Superior temporal gyrus (tissue), 1 donor: ENCODE measurements around the gene SPPL2B.
A peak's percentile ranks its signal among the peaks of the same experiment; 100 is the strongest.
"Not testable (repeated sequence)": the region's sequence is repeated elsewhere in the genome, so short reads cannot be mapped to it uniquely, and the experiment has no call there.

Source experiments
- DNase-seq: peaks from one replicate; pipeline ENCODE4 v3.0.0-alpha.2; 2016; ENCODE audit errors: extremely low spot score

The SPPL2B gene, protein sequence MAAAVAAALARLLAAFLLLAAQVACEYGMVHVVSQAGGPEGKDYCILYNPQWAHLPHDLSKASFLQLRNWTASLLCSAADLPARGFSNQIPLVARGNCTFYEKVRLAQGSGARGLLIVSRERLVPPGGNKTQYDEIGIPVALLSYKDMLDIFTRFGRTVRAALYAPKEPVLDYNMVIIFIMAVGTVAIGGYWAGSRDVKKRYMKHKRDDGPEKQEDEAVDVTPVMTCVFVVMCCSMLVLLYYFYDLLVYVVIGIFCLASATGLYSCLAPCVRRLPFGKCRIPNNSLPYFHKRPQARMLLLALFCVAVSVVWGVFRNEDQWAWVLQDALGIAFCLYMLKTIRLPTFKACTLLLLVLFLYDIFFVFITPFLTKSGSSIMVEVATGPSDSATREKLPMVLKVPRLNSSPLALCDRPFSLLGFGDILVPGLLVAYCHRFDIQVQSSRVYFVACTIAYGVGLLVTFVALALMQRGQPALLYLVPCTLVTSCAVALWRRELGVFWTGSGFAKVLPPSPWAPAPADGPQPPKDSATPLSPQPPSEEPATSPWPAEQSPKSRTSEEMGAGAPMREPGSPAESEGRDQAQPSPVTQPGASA

GRCh38 chr19:2328401-2329148, at the start of gene SPPL2B, which contains the start of gene LSM7:
SPPL2B (plus strand) TSS chr19:2328684; CDS start chr19:2328710, 26 bp downstream.
LSM7 (minus strand) TSS chr19:2328586; CDS start chr19:2328566, 20 bp downstream.
- DNase-seq, result peak; percentile 93

- no peak for DNase-seq
Measured at GRCh38 chr19:2280633-2281264, 47.7 kb upstream of the SPPL2B start.

DNA sequence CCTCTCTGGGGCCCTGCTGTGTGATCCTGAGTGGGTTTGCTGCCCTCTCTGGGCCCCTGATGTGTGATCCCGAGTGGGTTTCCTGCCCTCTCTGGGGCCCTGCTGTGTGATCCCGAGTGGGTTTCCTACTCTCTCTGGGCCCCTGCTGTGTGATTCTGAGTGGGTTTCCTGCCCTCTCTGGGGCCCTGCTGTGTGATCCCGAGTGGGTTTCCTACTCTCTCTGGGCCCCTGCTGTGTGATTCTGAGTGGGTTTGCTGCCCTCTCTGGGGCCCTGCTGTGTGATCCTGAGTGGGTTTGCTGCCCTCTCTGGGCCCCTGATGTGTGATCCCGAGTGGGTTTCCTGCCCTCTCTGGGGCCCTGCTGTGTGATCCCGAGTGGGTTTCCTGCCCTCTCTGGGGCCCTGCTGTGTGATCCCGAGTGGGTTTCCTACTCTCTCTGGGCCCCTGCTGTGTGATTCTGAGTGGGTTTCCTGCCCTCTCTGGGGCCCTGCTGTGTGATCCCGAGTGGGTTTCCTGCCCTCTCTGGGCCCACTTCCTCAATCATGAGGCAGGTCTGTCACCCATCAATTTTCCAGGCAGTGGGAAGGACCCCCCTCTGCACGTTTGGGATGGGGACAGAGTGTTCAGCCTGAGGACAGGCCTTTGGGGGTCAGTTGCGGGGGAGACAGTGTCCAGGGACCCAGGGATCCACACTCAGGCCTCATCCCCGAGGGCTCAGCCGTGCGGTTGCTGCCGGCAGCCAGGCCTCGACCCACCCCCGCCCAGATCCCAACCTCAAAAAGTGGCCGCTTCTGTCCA, 47.0 kb upstream of the SPPL2B start:
- DNase-seq, result not testable (repeated sequence)

GRCh38 chr19:2282062-2282861, 46.2 kb upstream of the SPPL2B start, which contains the start of gene PEAK3:
PEAK3 (minus strand) TSS chr19:2282175; CDS start chr19:2280931, 1,244 bp downstream.
- DNase-seq, result no peak

GRCh38 chr19:2282862-2283237, 45.6 kb upstream of the SPPL2B start:
- DNase-seq, result no peak

DNA sequence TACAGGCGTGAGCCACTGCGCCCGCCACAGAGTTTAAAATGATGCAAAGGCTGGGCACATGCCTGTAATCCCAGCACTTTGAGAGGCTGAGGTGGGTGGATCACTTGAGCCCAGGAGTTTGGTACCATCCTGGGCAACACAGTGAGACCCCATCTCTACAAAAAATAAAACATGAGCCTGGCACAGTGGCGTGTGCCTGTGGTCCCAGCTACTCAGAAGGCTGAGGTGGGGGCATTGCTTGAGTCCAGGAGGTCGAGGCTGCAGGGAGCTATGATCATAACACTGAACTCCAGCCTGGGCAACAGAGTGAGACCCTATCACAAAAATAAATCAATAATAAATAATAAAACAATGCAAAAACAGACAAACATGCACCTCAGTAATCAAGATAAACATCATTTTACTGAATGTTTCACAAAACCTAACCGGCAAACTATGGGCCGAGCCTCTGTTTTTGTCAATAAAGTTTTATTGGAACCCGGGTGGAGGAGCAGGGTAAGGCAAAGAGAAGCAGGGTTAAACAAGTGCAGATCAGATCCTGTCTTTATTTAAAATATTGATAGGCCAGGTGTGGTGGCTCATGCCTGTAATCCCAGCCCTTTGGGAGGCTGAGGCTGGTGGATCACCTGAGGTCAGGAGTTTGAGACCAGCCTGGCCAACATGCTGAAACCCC, 44.5 kb upstream of the SPPL2B start:
- no peak for DNase-seq

DNA sequence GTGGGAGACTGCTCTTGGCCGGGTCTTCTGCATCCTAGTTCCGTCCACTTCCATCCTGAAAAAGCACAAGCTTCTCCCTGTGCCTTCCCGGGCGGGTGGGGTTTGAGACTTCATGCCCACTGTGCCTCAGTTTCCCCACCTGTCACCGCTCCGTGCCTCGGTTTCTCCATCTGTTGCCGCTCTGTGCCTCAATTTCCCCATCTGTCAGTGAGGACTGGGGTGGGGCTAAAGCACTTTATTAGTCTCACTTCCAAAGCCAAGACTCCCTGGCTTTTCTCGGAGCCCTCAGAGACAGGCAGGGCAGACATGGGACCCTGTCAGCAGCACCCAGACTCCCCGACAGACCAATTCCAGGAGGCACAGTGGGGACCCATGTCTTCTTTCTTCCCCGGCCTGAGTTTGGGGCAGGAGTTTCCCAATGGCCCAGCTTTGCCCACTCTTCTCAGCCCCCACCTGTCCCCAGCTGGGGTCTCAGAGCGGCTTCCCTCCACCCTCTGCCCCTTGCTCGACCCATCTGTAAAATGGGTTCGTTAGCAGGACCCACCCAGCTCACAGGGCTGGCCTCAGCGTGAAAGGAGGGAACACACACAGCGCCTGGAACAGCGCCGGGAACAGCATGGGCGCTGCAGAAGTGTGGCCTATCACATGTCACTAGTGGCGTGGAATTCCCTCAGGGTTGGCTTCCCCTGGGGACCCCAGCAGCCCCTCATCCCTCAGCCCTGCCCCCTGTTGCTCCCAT, 41.9 kb upstream of the SPPL2B start:
- DNase-seq, result no peak

DNA sequence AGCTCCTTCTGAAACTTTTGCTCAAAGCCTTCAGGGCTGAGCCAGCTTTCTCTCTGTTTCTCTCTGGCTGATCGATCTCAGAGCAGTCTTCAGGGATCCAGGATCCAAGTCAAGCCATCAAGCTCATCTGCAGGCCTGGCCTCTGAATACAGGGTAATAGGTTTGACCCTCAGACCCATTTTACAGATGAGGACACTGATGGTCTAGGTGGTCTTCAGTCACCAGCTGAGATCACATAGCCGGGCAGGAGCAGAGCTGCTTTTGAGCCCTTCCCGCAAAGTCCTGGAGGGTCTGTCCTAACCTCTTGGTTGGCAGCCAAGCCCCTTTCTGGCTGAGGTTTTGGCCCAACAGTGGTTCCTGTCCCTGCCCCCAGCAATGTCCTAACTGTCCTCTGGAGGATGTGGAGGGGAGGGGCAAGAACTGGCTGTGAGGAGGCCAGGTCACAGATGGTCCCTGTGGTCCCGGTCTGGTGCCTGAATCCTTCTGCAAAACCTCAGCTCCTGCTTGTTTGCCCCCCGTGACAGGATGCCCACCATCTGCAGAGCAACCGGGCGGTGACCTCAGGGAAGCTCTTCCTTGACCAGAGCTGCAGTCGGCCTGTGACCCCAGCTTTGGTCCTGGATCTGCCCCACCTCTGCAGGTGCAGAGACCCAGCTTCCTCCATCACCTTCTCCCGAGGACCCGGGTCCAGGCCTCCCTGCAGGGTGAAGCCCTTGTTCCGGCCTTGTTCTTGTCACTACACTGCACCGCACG, 40.7 kb upstream of the SPPL2B start:
- no peak for DNase-seq

DNA sequence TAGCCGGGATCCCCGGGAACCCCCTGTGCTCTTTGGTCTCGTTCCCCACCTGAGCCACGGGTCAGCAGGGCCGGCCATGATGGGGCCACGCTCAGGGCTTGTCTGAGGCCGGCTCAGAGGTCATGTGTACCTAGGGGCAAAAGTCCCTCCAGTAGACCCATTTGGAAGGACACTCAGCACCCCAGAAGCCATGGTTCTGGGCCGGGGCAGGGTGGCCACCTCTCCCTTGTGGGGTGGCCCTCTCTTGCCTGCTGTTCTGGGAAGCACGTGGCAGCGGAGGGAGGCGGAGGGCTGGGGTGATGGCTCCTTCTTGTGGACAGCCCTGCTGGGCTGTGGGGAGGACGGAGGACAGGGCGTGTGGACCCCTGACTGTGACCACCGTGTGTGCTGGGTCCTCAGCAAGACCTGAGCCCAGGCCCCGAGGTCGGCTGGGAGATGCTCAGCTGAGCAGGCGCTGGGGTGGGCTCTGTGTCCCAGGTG, 40.1 kb upstream of the SPPL2B start:
- no peak for DNase-seq

- DNase-seq, result no peak
Measured at GRCh38 chr19:2288818-2289713, 39.4 kb upstream of the SPPL2B start.

- DNase-seq, result no peak
Measured at GRCh38 chr19:2289714-2290435, 38.6 kb upstream of the SPPL2B start.

DNA sequence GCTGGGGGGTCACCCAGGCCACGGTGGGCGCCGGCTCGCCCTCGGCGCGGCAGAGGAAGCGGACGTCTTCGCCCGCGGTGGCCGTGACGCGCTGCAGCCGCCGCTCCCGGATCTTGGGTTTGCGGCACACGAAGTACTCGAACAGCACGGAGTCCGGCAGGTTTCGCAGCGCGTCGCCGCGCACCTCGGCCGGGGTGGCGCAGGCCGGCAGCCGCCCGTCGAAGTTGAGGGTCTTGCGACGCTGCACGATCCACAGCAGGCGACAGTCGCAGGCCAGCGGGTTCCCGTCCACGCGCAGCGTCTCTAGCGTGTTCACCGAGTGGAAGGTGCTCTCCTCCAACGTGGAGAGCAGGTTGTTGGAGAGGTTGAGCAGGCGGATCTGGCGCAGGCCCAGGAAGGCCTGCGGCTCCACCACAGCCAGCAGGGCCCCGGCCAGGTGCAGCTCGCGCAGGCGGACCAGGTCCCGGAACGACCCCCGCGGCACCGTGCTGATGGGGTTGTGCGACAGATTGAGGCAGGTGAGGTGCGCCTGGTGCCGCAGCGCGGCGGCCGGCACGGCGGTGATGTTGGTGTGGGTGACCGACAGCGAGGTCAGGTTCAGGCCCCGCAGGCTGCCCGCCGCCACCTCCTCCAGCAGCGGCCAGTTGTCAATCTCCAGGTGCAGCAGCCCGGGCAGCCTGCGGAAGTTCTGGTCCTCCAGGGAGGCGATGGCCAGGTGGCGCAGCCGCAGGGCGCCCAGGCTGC, 37.9 kb upstream of the SPPL2B start:
- DNase-seq, result no peak

DNA sequence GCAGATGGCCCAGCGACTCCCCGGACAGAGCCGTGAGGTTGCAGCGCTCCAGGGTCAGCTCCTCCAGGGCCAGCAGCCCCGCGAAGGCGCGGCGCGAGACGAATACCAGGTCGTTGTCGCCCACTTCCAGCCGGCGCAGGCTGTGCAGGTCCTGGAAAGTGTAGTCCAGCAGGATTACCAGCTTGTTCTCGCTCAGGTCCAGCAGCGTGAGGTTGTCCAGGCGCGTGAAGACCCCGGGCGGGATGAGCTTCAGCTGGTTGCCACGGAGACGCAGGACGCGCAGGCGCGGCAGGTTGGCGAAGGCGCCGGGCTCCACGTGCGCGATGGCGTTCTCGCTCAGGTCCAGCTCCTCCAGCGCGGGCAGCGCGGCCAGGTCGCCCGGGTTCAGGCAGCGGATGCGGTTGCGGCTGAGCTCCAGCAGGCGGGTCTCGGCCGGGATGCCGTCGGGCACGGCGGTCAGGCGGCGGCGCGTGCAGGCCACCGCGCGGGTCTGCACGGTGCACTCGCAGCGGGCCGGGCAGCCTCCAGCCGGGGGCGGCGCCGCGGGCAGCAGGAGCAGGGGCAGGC, 37.2 kb upstream of the SPPL2B start:
- no peak for DNase-seq

- DNase-seq, result peak; percentile 36
Measured at GRCh38 chr19:2294687-2295335, 33.7 kb upstream of the SPPL2B start.

- no peak for DNase-seq
Measured at GRCh38 chr19:2296141-2296540, 32.3 kb upstream of the SPPL2B start.
